Sigmoid colon (tissue), 7 donors: ENCODE data around the gene SPATA33. TPM values are rescaled to one million over a fixed set of nuclear protein-coding genes. Genes with fewer than 3 reads are reported as not detected.

Experiments used
- DNase-seq: peaks from one replicate; pipeline ENCODE4 v3.0.0-alpha.2; 2019
- H3K27ac ChIP-seq, 4 donors: fragments of 200-600 bp; sonication (generic); one replicate each; pipeline ENCODE4 v1.5.1; 2016 to 2019; ENCODE audit warnings: mild to moderate bottlenecking in 1 of 4
- H3K27me3 ChIP-seq, 3 donors: fragments of 200-600 bp; sonication (generic); one replicate each; pipeline ENCODE4 v1.5.1; 2019; ENCODE audit warnings: mild to moderate bottlenecking in 1 of 3
- H3K36me3 ChIP-seq, 4 donors: fragments of 200-600 bp; sonication (generic); one replicate each; pipeline ENCODE4 v1.5.1; 2016 to 2019
- H3K4me1 ChIP-seq, 4 donors: fragments of 200-600 bp; sonication (generic); one replicate each; pipeline ENCODE4 v1.5.1; 2017 to 2019
- H3K4me3 ChIP-seq, 4 donors: fragments of 200-600 bp; sonication (generic); one replicate each; pipeline ENCODE4 v1.5.1; 2017 to 2019; ENCODE audit warnings: mild to moderate bottlenecking in 2 of 4, moderate library complexity in 1 of 4
- H3K9me3 ChIP-seq, 4 donors: fragments of 200-600 bp in 3 of 4; sonication (generic) in 3 of 4; one replicate each; pipeline versions ENCODE4 v1.5.1 to v1.6.1; 2013 to 2019
- EP300 ChIP-seq, 4 donors: sonication (generic); formaldehyde crosslinking; IDR thresholded peaks; one replicate each; pipeline ENCODE4 v1.6.1; 2017; ENCODE audit warnings: antibody characterized with exemption in 4 of 4
- POLR2A ChIP-seq, 2 donors: fragments of 450-650 bp; IDR thresholded peaks; one replicate each; pipeline ENCODE4 v1.6.1; 2016; ENCODE audit warnings: antibody characterized with exemption in 2 of 2, mild to moderate bottlenecking in 2 of 2, moderate library complexity in 2 of 2
- POLR2AphosphoS5 ChIP-seq, 4 donors: sonication (generic); formaldehyde crosslinking; IDR thresholded peaks; one replicate each; pipeline ENCODE4 v1.6.1; 2017; ENCODE audit warnings: antibody characterized with exemption in 4 of 4
- WGBS, 2 donors: extraction: QIAGEN DNeasy Blood & Tissue Kit; methylation state at CpG; one replicate each; pipeline ENCODE4 v1.1.7; 2013; 5-methylcytosine and 5-hydroxymethylcytosine counted together
- intact Hi-C: fragments of 100-400 bp; cut with DNase I; formaldehyde crosslinking; loops from one replicate; pipeline ENCODE4 v1.15.1; 2023
- polyA plus RNA-seq, 3 donors: library from polyadenylated mRNA; stranded (reverse); fragments of 200-250 nt; gene quantifications; one replicate each; pipeline ENCODE4 v1.2.3, GENCODE V29; 2013
- total RNA-seq, 4 donors: library from RNA; depleted of rRNA; stranded (reverse); fragments of >200 nt; gene quantifications; one replicate each; pipeline ENCODE4 v1.1.0, GENCODE V29; 2016
- TF ChIP-seq, protein P1 (sequence below), 4 experiments: fragments of 450-650 bp in 3 of 4; fragments of 200-600 bp in 1 of 4; IDR thresholded peaks; one replicate each; pipeline ENCODE4 v1.5.1; 2016 to 2019; ENCODE audit warnings: antibody characterized with exemption in 4 of 4, mild to moderate bottlenecking in 3 of 4, moderate library complexity in 2 of 4
- donor health status: healthy with polysubstance abuse.
- donor health status: Bipolar disorder and iron deficiency.
- donor health status: healthy.

SPATA33 gene
- total and polyA plus RNA-seq, 7 donors, result 1.4 to 7.7 (median 4.6) TPM

DNA sequence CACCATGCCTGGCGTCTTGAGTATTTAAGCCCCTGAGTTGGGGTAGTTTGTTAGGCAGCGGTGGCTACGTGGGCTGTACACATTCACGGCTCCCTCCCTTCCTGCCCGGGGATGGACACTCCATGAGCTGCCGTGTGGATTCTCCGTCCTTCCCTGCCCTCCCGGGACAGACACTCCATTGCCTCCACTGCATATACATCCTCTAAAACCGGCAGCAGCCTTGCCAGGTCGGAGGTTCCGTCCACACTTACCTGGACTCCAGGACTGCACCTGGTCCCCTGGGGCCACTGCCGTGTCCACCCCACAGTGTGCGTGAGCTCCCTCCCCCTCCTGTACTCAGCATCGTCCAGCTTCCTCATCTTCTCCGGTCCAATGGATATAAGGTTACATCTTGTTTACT lies 47.4 kb downstream of the SPATA33 start:
- Histone ChIP-seq H3K27me3 (peaks cover 0 to 28% (median 7%) of the 10 kb centered on the region in 3 donors), H3K36me3 (no peaks in the 10 kb centered on the region), H3K4me3 (no peak overlapping the region), H3K4me1 (peaks cover 0 to 26% (median 22%) of the 10 kb centered on the region in 4 donors), H3K9me3 (no peaks in the 10 kb centered on the region), H3K27ac (no peak overlapping the region)
- DNase-seq, result no peak
- 82 to 83% methylated on average over 15 of the region's 15 CpGs for WGBS, 2 donors
- TF ChIP-seq POLR2A (IDR thresholded peaks at IDR 0.05) (no peak), POLR2AphosphoS5 (IDR thresholded peaks at IDR 0.05) (no peak), EP300 (IDR thresholded peaks at IDR 0.05) (no peak)
- TF ChIP-seq, protein P1, sequence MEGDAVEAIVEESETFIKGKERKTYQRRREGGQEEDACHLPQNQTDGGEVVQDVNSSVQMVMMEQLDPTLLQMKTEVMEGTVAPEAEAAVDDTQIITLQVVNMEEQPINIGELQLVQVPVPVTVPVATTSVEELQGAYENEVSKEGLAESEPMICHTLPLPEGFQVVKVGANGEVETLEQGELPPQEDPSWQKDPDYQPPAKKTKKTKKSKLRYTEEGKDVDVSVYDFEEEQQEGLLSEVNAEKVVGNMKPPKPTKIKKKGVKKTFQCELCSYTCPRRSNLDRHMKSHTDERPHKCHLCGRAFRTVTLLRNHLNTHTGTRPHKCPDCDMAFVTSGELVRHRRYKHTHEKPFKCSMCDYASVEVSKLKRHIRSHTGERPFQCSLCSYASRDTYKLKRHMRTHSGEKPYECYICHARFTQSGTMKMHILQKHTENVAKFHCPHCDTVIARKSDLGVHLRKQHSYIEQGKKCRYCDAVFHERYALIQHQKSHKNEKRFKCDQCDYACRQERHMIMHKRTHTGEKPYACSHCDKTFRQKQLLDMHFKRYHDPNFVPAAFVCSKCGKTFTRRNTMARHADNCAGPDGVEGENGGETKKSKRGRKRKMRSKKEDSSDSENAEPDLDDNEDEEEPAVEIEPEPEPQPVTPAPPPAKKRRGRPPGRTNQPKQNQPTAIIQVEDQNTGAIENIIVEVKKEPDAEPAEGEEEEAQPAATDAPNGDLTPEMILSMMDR (IDR thresholded peaks at IDR 0.05), result no peak
- intact Hi-C loops, result no loop called here

DNA sequence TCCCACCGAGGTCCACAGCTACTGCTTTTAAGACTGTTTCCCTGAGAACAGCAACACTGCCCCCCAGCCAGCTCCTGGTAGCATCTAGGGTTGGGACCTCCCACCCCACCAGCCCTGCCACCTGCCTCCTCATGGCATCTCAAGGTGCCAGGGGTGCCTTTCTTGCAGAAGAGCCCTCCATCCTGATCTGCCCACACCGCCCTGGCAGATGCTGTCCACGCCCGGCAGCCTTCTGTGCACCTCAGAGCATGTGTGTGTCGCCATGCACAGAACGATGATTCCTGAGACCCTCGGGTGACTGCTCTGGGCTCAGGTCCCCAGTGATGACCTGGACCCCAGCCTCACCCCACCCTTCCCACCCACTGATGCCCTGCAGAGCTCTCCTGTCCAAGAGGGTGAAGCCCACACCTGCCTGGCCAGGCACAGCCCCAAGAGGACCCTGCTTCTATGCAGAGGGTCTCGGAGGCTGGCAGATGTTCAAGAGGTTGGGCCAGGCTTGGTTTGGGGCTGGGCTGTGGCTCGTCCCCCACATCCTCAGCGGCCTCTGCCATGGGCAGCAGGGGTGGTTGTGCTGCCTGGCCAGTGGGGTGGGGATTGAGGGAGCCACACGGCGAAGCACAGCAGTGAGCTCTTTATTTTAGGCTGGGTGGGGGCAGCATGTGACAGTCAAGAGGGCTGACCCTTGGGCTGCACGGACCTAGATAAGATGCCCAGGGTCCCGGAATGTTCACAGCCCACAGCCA lies 49.1 kb downstream of the SPATA33 start:
- no peak for DNase-seq
- WGBS, 2 donors, result 87 to 88% methylated on average over 14 of the region's 14 CpGs

DNA sequence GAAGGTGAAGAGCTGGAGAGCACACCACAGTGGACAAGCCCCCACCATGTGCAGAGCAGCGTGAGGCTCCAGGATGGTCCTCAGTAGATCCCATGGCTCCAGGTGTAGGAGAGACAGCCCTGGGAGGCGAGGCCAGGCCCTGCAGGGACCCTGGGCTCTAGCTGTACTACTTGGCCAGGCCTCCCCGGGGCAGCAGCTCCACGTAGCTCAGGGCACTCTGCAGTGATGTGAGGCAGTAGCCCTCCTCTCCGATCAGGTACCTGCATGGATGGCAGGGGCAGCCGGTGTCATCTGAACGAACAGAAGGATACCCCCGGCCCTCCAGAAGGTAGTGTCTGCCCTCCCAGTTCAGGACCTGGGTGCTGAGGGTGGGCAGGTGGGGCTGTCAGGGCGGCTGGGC lies 50.1 kb downstream of the SPATA33 start:
- H3K36me3 ChIP-seq, result no peaks in the 10 kb centered on the region
- H3K4me1 ChIP-seq, result peaks cover 0 to 20% (median 12%) of the 10 kb centered on the region in 4 donors
- no peak overlapping the region for H3K27ac ChIP-seq
- H3K9me3 ChIP-seq, result no peaks in the 10 kb centered on the region
- no peak for TF ChIP-seq POLR2A (IDR thresholded peaks at IDR 0.05)
- TF ChIP-seq POLR2AphosphoS5 (IDR thresholded peaks at IDR 0.05), result no peak
- no peak for TF ChIP-seq EP300 (IDR thresholded peaks at IDR 0.05)
- TF ChIP-seq, protein P1 (IDR thresholded peaks at IDR 0.05), result no peak
- no peak overlapping the region for H3K4me3 ChIP-seq
- WGBS, 2 donors, result 91 to 93% methylated on average over 9 of the region's 9 CpGs
- H3K27me3 ChIP-seq, result peaks cover 8 to 18% (median 9%) of the 10 kb centered on the region in 3 donors
- no peak for DNase-seq
- intact Hi-C loops, result no loop called here

More for the DNA sequence above, 49.1 kb downstream of the SPATA33 start:
- Histone ChIP-seq H3K27ac (no peak overlapping the region), H3K4me1 (peaks cover 0 to 17% (median 10%) of the 10 kb centered on the region in 4 donors), H3K27me3 (peaks cover 3 to 18% (median 6%) of the 10 kb centered on the region in 3 donors), H3K9me3 (no peaks in the 10 kb centered on the region), H3K4me3 (no peak overlapping the region), H3K36me3 (no peaks in the 10 kb centered on the region)
- intact Hi-C loops, result no loop called here
- no peak for TF ChIP-seq EP300 (IDR thresholded peaks at IDR 0.05)
- TF ChIP-seq, protein P1 (IDR thresholded peaks at IDR 0.05), result no peak
- no peak for TF ChIP-seq POLR2AphosphoS5 (IDR thresholded peaks at IDR 0.05)
- no peak for TF ChIP-seq POLR2A (IDR thresholded peaks at IDR 0.05)

DNA sequence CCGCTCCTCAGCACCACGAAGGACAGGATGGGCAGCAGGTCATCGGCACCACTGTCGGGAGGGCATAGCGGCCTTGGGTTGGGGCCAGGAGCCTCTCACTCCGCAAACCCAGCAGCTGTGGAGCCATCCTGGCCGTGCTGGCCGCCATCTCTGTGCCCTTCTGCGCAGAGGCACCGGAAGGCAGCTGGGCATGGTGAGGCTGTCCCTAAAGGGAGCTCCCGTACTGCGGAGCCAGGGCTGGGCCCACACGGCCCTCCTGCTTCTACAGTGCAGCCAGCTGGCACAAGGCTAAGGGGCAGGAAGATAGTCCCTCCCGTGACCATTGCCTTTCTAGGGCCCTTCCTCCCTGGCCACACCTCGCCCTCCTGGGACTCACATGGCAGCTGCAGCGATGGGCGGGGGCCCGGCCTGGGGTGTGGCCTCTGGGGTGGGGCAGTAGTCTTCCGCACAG lies 50.9 kb downstream of the SPATA33 start:
- no peaks in the 10 kb centered on the region for H3K9me3 ChIP-seq
- H3K4me1 ChIP-seq, result peaks cover 0 to 20% (median 12%) of the 10 kb centered on the region in 4 donors
- no peak overlapping the region for H3K4me3 ChIP-seq
- intact Hi-C loops, result no loop called here
- no peak overlapping the region for H3K27ac ChIP-seq
- no peaks in the 10 kb centered on the region for H3K36me3 ChIP-seq
- TF ChIP-seq, protein P1 (IDR thresholded peaks at IDR 0.05), result no peak
- TF ChIP-seq EP300 (IDR thresholded peaks at IDR 0.05), result no peak
- TF ChIP-seq POLR2AphosphoS5 (IDR thresholded peaks at IDR 0.05), result no peak
- no peak for TF ChIP-seq POLR2A (IDR thresholded peaks at IDR 0.05)
- 39 to 82% methylated on average over 19 of the region's 19 CpGs for WGBS, 2 donors
- peaks cover 8 to 20% (median 14%) of the 10 kb centered on the region in 3 donors for H3K27me3 ChIP-seq
- no peak for DNase-seq
